NCI-H345 treated with DMSO at 0.1 percent for 48 hours (cell line): ENCODE results near the gene GAS5.
"Not testable (repeated sequence)": the region's sequence is repeated elsewhere in the genome, so short reads cannot be mapped to it uniquely, and the experiment has no call there.

Source experiments
- DNase-seq: peaks from one replicate; lab custom pipeline; 2025; ENCODE audit not compliant: unreplicated experiment; lab: John Stamatoyannopoulos, UW

The GAS5 gene

DNA sequence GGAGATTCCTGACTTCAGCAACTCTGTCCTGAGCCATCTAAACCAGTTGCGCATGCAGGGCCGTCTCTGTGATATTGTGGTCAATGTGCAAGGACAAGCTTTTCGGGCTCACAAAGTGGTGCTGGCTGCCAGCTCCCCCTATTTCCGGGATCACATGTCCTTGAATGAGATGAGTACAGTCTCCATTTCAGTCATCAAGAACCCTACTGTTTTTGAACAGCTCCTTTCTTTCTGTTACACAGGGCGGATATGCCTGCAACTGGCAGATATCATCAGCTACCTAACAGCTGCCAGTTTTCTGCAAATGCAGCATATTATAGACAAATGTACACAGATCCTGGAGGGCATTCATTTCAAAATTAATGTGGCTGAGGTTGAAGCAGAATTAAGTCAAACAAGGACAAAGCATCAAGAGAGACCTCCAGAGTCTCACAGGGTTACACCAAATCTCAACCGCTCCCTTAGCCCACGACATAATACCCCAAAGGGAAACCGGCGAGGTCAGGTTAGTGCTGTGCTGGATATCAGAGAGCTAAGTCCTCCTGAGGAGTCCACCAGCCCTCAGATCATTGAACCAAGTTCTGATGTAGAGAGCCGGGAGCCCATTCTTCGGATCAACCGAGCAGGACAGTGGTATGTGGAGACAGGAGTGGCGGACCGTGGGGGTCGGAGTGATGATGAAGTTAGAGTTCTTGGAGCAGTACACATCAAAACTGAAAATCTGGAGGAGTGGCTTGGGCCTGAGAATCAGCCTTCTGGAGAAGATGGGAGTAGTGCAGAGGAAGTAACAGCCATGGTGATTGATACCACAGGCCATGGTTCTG lies 2.7 kb upstream of the GAS5 start:
- DNase-seq, result no peak

DNA sequence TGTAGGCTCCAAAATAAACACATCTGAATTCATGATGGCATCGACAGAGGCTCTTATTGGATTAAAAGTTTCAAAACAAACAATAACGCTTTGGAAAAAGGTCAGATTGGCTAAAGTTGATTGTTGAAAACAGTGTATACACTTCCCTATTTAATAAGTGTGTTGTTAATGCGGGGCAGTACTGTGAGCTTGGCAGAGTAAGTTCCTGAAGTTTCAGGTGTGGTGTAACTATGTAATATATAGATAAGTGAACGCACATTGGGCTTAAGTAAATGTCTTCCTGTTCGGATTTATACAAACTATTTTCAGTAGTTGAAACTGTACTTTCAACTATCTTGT lies 1.2 kb upstream of the GAS5 start:
- peak; percentile 60 for DNase-seq

DNA sequence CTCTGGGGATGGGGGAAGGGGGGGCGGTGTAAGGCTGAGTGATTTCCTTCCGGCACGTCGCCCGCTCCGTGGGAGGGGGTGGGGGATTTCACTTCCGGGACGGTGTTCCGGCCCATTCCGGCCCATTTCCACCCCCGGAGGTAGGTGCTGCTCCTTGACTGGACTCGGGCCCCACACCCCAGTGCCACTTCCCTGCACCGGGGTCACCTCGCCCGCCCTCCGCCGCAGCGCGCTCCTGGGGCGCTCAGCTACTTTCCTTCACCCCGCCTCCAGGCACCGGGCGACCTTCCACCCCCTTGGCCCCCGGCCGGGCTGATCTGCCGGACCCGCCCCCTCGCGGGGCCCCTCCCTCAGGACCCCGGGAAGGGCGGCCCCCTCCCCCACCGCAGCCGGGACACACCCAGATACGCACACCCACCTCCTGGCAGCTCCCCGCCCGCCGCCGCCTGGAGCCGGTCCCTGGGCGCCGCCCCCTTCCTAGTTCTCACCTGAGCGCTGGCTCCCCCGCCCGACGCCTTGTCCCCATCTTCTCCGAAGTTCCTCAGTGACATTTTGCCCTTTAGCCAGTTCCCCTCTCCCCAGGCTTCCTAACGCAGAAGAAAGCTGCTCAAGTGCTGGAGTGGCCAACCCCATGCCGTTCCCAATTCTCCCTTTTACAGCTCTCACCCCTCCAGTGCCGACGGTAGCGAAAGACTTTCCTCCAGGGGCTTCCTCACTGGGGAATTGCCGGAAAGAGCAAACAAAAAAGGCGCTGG lies 654 bp upstream of the GAS5 start, which contains the start of gene ZBTB37:
ZBTB37 (plus strand) TSS at position 115 of the 755 bp plus-strand sequence. CDS start 1,846 bp downstream, outside the sequence.
- DNase-seq, result peak; percentile 76

DNA sequence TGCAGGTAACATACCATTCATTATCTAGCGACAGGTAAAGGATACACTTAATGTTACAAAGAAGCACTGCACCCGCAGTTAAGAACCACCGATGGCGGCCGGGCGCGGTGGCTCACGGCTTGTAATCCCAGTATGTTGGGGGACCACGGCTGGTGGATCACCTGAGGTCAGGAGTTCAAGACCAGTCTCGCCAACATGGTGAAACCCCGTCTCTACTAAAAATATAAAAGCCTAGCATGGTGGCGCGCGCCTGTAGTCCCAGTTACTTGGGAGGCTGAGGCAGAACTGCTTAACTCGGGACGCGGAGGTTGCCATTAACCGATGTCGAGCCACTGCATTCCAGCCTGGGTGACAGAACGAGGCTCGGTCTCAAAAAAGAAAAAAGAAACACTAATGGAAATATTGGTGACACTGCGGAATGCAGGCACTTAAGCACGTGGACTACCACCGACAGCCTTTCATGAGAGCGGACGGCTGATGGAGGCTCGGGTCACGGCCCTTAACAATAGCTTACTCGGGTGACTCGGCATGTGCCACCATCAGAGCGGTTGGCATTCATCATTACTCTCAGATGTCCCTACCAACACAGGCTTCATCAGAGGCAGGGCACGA lies 542 bp downstream of the GAS5 start:
- DNase-seq, result no peak

DNA sequence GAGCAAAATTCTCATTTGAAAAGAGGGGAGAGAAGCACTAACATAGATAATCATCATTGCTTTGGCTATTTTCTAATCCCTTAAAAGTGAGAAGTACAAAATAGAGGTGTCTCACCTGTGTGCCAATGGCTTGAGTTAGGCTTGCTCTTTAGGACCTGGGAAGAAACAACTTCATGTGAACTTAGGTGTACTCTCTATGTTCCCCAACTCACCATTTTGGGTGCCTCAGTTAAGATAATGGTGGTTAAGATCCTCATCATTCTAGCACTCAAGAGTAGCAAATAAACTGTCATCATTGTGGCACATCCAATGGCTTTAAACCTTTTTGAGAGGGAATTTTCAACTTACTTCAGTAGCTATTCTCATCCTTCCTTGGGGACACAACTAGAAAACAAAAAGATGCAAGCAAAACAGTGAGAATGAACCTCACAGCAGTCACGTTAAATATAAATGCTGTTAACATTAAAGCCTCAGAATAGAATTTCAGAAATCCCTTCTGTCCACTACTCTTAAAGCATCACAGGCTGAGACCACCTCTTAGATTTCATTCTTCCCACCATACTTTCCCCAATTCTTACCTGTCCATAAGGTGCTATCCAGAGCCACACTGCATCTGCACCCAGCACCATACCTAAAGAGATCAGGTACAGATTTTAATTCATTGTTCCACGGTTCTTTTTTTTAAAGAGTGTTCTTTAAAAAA lies 1.2 kb downstream of the GAS5 start:
- DNase-seq, result no peak

DNA sequence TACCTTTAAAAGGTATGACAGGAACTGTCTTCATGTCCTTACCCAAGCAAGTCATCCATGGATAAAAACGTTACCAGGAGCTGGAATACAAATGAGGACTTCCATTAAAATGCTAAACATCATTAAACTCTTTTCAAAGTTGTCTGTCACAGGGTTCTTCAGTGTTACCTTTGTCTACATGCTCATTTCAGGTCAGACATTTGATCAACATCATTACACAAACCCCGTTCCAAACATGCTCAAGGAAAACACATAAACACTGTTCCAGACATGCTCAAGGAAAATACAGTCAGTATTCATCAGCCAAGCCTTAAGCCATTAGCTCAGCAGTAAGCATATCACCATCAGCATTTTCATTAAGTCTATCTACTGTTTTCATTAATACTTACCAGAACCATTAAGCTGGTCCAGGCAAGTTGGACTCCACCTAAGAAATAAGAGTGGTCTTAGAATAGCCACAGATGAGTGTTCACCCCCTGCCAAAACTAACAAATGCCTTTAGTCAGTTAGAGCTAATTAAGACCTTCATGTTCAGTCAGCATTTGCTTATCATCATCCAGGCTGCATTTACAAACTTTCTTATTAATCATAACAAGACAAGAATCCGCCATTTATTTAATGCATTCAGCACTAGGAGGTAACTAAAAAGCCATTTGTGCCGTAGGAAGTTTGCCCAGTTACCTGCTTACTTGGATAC lies 2.2 kb downstream of the GAS5 start:
- DNase-seq, result no peak

DNA sequence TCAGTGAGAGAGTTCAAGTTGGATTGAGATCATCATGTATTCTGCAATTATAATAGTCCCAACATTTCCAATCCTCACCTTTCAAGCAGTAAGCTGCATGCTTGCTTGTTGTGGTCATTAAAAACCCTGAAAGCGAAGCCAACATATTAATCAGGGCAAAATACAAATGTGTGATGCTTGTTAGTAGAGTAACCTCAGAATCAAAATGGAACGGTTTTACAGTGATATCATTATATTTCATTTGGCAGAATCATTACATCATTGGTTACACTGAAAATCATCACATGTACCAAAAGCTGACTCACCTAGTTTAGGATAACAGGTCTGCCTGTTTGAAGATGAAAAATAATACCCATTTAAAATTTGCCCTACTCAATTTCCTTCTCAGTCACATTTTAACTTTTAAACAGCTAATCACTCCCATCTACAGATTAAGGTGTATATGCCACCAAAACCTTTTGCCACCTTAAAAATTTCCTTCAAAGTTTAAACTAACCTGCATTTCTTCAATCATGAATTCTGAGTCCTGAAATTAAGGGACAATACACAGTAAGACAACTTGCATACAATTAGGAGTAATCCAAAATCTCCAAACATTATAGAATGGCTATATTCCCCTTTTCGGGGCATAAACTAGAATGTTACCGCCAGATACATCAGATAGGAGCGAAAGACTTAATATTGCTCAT lies 3.5 kb downstream of the GAS5 start:
- DNase-seq, result no peak

DNA sequence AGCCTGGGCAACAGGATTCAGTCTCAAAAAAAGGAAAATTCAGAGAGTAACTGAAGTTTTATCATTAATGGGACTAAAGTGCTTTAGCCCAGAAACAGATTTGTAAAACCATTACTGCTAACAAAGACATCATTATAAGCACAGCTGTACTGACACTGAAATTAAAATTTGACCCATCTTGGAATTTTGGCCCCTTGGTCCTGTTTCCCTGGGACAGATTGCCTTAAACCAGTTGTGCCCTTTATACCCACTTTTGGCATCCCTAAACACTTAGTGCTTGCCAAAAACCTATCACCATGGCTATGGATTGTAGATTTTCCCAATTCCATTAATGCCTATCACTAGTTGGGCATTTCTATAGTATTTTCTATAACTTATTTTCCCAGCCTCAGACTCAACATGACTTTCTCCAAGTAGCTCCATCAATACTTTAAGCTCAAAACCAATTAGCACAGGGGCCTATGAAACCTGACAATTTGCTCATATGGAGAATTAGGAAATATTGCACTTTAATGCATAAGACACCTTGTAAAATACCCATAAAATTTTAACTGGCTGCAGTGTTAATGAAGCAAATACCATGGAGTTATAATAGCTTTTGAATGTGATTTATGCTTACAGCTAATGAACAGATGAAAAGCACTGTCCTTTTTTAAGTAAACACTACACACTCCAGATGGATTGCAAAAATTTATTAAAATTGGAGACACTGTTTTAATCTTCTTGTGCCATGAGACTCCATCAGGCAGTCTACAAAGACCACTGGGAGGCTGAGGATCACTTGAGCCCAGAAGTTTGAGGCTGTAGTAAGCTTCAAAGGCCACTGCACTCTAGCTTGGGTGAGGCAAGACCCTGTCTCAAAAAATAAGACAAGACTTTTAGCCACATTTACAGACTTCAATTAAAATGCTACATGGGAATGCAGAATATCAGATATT lies 4.3 kb downstream of the GAS5 start:
- DNase-seq, result no peak

DNA sequence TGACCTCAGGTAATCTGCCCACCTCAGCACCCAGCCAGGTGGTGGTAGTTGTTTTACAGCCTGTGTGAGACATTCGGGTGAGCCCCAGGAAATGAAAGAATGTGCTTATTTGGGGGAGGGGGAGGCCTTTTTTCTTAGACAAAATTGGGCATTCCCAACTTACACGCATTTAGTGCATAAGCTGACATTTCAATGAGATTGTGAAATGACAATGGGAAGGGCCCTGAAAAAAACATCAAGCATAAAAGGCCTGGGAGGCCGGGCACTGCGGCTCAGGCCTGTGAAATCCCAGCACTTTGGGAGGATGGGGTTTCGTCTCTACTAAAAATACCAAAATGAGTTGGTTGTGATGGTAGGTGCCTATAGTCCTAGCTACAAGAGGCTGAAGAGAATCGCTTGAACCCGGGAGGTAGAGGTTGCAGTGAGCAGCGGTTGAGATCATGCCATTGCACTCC lies 5.0 kb downstream of the GAS5 start:
- no peak for DNase-seq

DNA sequence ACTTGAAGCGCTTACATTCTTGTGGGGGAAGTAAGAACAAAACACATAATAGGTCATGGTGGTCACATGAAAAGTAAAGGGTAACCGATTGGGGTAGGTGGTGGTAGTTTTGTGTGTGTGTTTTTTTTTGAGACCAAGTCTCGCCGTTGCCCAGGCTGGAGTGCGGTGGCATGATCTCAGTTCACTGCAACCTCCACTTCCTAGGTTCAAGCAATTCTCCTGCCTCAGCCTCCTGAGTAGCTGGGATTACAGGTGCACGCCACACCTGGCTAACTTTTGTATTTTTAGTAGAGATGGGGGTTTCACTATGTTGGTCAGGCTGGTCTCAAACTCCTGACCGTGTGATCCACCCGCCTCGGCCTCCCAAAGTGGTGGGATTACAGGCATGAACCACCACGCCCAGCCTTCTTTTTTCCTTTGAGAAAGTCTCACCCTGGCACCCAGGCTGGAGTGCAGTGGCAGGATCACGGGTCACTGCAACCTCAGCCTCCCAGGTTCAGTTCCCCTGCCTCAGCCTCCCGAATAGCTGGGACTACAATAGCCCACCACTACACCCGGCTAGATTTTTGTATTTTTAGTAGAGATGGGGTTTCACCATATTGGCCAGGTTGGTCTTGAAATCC lies 5.5 kb downstream of the GAS5 start:
- DNase-seq, result not testable (repeated sequence)

DNA sequence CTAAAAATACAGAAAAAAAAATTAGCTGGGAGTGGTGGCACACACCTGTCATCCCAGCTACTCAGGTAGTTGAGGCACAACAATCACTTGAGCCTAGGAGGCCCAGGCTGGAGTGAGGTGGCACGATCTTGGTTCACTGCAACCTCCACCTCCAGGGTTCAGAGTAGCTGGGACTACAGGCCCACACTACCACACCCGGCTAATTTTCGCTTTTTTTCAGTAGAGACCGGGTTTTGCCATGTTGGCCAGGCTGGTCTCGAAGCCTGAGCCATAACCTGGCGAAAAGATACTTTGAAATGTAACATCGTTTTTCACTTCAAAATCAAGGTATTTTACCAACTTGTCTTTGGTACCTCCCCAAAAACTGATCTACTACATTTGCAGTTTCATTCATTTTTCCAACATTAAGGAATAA lies 6.1 kb downstream of the GAS5 start:
- DNase-seq, result no peak

DNA sequence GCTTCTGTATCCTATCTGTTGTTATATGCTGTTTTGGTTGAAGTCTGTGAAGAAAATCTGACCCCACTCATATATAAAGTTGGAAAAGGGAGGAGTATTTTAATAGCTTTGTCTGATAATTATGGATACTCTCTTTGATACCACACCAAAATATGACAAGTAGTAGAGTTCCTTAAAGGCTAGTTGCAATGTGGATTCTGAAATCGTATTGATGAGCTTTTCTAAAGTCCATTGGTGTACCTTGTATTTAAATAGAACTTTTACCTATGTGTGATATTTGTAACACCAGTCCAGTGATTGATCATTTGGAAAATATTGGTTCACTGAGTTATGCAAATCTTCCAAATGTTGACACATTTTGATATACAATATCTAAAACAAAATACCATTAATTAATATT lies 7.7 kb downstream of the GAS5 start:
- no peak for DNase-seq

DNA sequence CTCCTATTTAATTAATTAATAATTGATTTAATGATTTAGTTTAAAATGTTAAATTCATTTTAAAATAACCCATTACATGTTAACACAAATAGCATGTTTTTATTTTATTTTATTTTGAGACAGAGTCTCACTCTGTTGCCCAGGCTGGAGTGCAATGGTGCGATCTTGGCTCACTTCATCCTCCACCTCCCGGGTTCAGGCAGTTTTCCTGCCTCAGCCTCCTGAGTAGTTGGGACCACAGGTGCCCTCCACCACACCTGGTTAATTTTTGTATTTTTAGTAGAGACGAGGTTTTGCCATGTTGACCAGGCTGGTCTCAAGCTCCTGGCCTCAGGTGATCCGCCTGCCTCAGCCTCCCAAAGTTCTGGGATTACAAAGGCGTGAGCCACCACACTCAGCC lies 8.2 kb downstream of the GAS5 start:
- not testable (repeated sequence) for DNase-seq

DNA sequence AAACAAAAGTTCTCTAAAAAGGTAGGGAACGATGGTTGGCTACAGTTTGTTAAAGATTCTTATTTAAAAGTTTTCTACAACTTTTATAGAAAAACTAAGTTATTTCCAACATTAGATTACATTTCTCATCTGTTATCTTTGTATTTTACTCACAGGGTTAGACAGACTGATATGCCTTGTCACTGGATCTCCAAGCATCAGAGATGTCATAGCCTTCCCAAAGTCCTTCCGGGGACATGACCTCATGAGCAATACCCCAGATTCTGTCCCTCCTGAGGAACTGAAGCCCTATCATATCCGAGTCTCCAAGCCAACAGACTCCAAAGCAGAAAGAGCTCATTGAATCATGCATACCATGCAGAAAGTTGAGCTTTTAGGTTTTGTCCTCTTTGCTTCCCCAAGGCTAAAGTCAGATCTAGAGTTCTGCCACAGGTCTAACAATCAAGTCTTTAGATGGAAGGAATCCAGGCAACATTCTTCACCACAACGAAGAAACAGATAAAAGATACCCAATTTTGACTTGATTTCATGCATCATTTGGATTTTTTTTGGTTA lies 10.3 kb downstream of the GAS5 start:
- DNase-seq, result no peak

DNA sequence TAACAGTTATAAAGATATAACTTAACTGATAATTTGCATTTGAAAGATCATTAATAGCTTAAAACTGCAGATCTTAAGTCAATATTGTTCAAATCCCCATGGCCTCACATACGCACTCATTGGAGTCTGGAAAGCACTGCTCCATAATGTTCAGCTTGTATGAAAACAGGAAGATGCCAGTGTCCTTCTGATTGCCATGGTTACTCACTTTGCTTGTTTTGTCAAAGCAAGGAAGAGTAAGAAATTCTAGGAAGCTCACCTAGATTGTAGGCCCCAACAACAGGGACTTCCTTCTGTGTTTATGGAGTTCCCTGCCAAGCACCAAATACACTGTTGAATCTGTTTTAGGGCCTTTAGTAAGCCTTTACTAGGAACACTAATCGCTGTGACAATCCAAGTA lies 10.9 kb downstream of the GAS5 start:
- DNase-seq, result no peak

DNA sequence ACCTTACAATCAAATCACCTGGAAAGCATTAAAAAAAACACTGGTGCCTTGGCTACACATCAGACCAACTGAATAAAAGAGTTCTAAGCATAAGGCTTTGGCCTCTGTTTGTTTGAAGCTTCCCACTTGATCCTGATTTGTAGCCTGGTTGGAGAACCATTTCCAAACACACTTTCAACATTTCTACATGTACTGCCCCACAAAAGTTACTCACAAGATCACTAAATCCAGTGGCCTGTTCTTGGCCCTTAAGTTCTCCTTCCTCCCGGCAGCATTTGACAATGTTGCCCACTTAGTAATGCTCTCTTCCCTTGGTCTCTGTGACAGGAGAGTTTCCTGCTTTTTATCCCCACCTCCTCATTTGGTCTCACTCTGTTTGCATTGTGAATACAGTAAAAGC lies 11.8 kb downstream of the GAS5 start:
- DNase-seq, result no peak

DNA sequence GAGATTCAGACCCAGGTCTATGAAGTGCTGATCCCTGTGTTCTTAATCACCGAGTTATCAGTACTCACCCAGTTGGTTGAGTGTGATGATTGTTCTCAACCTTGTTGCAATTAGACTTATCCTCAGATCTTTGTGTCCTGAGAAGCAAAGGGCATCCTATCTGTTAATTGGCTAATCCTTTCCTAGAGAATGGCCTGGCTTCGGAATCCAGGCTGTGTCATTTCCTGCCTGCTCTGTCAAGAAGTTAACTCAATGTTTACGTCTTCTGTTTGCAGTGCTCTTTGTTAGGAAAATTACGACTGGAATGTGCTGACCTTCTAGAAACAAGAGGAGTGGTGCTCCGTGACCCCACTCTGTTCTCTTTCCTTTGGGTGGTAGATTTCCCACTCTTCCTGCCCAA lies 14.7 kb downstream of the GAS5 start:
- no peak for DNase-seq

DNA sequence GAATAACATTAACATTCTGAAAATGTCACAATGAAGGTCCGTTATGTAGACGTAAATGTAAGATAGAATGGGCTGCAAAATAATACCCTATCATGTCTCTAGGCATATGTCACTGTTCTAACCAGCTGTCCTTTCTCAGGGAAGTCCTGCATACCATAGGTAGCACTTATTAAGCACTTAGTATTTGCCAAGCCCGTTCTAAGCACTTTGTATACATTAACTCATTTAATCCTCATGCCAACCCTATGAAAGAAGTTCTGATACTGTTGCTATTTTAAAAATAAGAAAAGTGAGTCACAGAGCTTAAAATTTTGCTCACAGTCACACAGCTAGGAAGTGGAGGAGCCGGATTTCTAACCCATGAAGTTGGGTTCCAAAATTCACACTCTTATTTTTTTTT lies 15.7 kb downstream of the GAS5 start:
- DNase-seq, result no peak
